AG10803 (cell line): ENCODE measurements around the gene OTOL1.

Experiments
- DNase-seq: peaks from one replicate; pipeline ENCODE4 v3.0.0; 2010; ENCODE audit warnings: low read depth
- H3K4me3 ChIP-seq: 2 replicates; pipeline ENCODE4 v1.5.1; 2011; ENCODE audit warnings: mild to moderate bottlenecking, low read length, control low read depth
- CTCF ChIP-seq: conservative IDR thresholded peaks from 2 replicates; pipeline ENCODE4 v1.5.1; 2011; ENCODE audit warnings: mild to moderate bottlenecking, low read length, control low read depth, inconsistent platforms

Gene OTOL1

GRCh38 chr3:161496508-161496907 lies at the start of gene OTOL1:
Gene OTOL1, plus strand, starts transcription at chr3:161496808. Its CDS starts 0 bp downstream, at chr3:161496808.
- no peak for DNase-seq
- no peak for TF ChIP-seq CTCF
- no peak within 1 kb of the TSS for H3K4me3 ChIP-seq

GRCh38 chr3:161449785-161450184 lies 46.8 kb upstream of the OTOL1 start:
- DNase-seq, result no peak
- no peak overlapping the region for H3K4me3 ChIP-seq
- no peak for TF ChIP-seq CTCF

- H3K4me3 ChIP-seq, result no peak overlapping the region
- no peak for DNase-seq
- no peak for TF ChIP-seq CTCF
Observed at GRCh38 chr3:161452179-161452578, 44.4 kb upstream of the OTOL1 start.

- H3K4me3 ChIP-seq, result no peak overlapping the region
- no peak for DNase-seq
- no peak for TF ChIP-seq CTCF
Observed at GRCh38 chr3:161454615-161455014, 42.0 kb upstream of the OTOL1 start.

- no peak for TF ChIP-seq CTCF
- no peak overlapping the region for H3K4me3 ChIP-seq
- DNase-seq, result no peak
Observed at GRCh38 chr3:161455962-161456361, 40.6 kb upstream of the OTOL1 start.

GRCh38 chr3:161462138-161462537 lies 34.5 kb upstream of the OTOL1 start:
- no peak for DNase-seq
- no peak overlapping the region for H3K4me3 ChIP-seq
- no peak for TF ChIP-seq CTCF

- no peak for TF ChIP-seq CTCF
- no peak for DNase-seq
- H3K4me3 ChIP-seq, result no peak overlapping the region
Observed at GRCh38 chr3:161471211-161471610, 25.4 kb upstream of the OTOL1 start.
